ENCODE results near the gene SYT15B.
"Not testable (repeated sequence)": the region's sequence is repeated elsewhere in the genome, so short reads cannot be mapped to it uniquely, and the experiment has no call there.

The SYT15B gene

DNA sequence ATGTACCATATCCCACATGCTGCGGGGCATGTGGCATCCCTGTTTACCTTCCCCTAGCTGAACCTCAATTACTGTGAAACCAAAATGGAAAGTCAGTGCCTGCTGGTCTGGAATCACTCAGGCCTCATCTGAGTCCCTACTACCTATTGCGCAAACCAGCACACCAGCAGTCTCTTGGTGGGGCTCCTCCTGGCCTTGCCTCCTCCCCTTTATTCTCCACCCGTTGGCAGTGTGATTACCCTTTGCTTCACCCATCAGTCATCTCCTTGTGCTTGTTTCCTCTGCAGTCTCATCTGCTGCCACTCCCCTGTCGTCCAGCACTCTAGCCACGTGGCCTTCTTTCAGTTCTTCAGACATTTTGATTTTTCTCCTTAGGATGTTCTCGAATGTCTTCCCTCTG lies 39.3 kb downstream of the SYT15B start:
- H3K9me3 ChIP-seq (ENCODE audit: control insufficient read depth, insufficient read depth, low read length); H3K4me1 ChIP-seq (ENCODE audit: control insufficient read depth, insufficient read depth, low read length); H3K36me3 ChIP-seq (ENCODE audit: control insufficient read depth, insufficient read depth, low read length); H3K27me3 ChIP-seq (ENCODE audit: control insufficient read depth, insufficient read depth, low read length); H3K27ac ChIP-seq (ENCODE audit: low read depth, low read length); H3K4me3 ChIP-seq (ENCODE audit: low read depth, low read length); H3K9ac ChIP-seq (ENCODE audit: low read depth, low read length): not testable (repeated sequence)

DNA sequence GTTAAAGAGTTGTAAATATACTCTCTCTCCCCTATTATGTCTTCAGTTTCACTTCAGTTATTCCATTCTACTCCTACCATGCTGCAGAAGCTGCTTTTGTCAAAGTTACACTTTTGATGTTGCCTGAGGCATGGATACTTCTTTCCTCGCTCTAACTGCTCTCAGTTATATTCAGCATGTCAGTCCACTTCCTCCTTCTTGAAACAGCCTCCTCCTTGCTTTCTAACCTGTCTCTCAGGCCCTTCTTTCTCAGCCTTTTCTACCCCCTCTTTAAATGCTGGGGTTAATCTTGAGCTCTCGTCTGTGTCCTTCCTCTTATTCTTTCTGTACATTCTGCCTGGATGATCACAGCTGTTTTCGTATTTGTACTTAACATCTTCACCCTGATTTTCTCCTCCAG lies 40.0 kb downstream of the SYT15B start:
- not testable (repeated sequence) for H3K9ac ChIP-seq (ENCODE audit: low read depth, low read length); H3K27me3 ChIP-seq (ENCODE audit: control insufficient read depth, insufficient read depth, low read length); H3K36me3 ChIP-seq (ENCODE audit: control insufficient read depth, insufficient read depth, low read length); H3K27ac ChIP-seq (ENCODE audit: low read depth, low read length); H3K9me3 ChIP-seq (ENCODE audit: control insufficient read depth, insufficient read depth, low read length); H3K4me3 ChIP-seq (ENCODE audit: low read depth, low read length); H3K4me1 ChIP-seq (ENCODE audit: control insufficient read depth, insufficient read depth, low read length)

- H3K27me3 ChIP-seq (ENCODE audit: control insufficient read depth, insufficient read depth, low read length); H3K9me3 ChIP-seq (ENCODE audit: control insufficient read depth, insufficient read depth, low read length): not testable (repeated sequence)
These were observed 46.2 kb downstream of the SYT15B start for GRCh38 chr10:47717011-47717769.

More at GRCh38 chr10:47717011-47717769, 46.2 kb downstream of the SYT15B start:
- H3K4me1 ChIP-seq (ENCODE audit: control insufficient read depth, insufficient read depth, low read length); H3K27ac ChIP-seq (ENCODE audit: low read depth, low read length); H3K36me3 ChIP-seq (ENCODE audit: control insufficient read depth, insufficient read depth, low read length); H3K9ac ChIP-seq (ENCODE audit: low read depth, low read length); H3K4me3 ChIP-seq (ENCODE audit: low read depth, low read length): not testable (repeated sequence)

Measured in HUES48 (cell line).